Stimulated activated CD8-positive, alpha-beta memory T cell treated with anti-CD3 and anti-CD28 coated beads, Interleukin-12 subunit alpha, Interleukin-12 subunit beta, amount 100 ng/mL, for 1 hour (primary cell): Measurements from ENCODE around the gene PKD2.

Experiments
- DNase-seq: peaks from one replicate; pipeline ENCODE4 v3.0.0-alpha.2; 2020; ENCODE audit warnings: low read depth

PKD2 gene

DNA sequence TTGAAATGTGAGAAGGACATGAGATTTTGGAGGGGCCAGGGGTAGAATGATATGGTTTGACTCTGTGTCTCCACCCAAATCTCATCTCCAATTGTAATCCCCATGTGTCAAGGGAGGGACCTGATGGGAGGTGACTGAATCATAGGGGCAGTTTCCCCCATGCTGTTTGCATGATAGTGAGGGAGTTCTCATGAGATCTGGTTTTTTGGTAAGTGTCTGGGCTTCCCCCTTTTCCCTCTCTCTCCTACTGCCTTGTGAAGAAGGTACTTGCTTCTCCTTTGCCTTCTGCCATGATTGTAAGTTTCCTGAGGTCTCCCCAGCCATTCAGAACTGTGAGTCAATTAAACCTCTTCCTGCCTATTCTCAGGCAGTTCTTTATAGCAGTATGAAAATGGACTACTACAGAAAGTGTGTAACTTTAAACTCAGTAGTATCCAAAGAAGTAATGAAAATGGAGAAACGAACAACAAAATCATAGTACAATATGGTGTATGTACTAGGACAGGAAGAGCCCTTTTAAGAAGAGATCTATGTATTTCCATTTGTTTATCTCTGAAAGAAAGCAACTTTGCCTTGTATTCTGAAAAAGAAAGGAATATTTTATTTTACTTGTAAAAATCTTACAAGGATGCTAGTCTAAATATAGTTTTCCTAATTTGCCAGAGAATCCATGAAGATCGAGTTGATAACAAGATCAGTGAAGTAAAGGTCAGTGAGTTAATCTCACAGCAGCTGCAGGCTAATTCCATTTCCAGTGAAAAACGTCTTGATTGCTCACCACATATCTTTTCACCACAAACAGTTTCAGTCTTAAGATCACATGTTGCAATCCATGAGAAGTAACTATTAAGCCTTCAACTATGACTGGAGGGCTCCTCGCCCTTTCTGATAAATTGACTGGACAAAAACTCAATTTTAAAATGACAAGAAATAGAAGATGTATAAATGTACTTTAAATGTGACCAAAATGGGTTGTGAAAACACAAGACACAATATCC lies 20.5 kb downstream of the PKD2 start:
- DNase-seq: no peak

DNA sequence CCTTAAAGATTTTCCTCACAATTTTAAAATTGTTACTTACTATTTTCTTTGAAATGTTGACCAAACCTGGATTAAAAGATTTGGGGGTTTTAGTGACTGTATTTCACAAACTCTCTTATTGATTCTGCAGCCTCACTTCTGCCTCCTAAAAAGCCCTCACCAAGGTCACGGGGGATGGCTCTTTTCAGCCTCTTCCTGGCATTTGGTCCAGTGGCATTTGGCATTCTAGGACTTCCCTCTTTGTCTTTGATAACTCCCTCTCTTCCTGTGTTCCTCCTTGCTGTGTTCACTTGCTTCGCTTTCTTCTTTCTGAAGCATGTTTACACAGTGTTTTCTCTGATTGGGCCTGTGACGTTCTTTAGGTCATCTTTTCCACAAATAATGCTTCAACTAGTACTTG lies 21.5 kb downstream of the PKD2 start:
- DNase-seq: no peak

DNA sequence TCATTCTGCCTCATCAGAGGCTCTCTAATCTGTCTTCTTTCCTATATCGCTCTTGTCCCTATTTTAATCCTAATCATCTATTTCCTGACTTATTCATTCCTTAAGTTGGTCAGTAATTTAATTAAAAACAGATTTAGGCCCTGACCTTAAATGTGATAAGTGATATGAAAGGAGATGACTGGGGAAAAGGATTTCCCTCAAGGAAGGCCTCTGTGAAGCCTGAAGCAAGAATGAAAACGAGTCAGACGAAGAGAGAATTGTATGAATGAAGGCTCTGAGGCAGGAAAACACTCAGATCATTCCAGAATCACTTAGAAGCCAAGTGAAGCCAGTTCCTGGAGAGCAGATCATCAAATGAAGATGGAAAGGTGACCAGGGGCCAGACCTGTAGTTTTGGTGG lies 22.1 kb downstream of the PKD2 start:
- DNase-seq: no peak

DNA sequence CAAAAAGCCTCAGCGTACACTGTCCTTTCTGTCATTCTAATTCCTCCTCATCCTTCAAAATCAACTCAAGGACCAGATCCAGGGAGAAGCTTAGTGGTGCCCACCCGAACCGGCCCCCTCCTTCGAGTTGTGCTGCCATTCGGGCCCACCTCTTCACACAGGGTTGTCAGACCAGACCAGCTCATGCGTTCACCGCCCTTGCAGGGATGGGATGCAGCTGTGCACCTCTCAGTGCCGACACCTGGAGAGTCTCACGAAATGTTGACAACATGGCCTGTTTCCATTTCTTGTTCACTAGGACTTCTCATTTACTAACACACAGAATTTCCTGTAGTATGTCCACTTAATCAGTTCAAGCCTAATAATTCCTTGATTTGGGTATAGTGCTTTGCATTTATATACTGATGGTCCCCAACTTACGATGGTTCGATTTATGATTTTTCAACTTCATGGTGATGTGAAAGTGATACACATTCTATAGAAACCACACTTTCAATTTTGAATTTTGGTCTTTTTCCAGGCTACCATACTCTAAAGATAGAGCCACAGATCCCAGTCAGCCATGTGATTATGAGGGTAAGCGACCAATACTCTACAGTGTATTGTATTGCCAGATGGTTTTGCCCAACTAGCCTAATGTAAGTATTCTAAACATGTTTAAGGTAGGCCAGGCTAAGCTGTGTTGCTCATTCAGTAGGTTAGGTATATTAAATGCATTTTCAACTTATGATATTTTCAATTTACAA lies 23.3 kb downstream of the PKD2 start:
- DNase-seq: no peak

DNA sequence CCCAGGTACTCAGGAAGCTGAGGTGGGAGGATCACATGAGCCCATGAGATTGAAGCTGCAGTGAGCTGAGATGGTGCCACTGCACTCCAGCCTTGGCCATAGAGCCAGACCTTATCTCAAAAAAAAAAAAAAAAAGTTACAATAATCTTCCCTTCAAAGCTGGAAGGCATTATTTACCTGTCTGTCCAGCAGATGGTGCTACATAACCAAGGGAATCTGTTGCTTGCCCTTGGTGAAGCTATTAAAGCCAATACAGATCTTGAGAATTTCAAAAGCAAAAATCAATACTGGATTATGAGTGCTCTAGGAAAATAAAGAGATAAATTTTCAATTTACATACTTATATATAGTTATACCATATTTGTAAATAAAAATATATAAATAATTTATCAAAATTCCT lies 25.9 kb downstream of the PKD2 start:
- no peak for DNase-seq

DNA sequence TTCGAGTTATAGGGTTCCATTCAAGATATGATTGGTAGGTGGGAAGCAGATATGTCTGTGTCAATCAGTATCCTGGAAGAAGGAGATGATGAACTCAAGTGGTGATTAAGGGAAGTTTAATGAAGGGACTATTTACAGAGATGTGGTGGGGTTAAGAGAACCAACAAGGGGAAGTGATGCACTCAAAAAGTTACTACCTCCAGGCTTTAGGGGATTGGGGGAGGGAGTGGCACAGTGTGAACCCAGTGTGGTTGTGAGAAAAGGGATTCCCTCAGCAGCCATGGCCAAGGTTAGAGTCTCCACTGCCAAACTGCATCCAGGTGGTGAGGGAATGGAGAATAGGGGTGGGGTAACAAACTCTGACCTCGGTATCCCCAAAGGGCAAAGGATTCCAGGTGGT lies 27.9 kb downstream of the PKD2 start:
- DNase-seq: no peak

DNA sequence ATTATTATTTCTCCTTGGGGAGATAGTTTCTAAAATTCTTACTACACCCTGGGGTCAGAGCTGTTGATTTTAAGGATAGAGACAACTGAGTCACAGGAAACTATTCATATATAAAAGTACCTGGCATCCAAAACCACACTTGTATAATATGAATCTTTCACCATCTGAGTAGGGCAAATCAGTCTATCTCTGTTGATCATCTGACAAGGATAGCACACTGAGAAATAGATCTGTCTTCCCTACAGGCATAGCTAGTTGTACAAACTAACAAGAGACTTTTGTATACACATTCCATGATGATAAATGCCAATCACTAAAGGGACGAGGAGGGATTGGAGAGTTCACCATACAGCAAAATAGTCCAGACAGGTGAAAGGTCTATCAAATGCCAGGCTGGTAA lies 30.0 kb downstream of the PKD2 start:
- DNase-seq: no peak

DNA sequence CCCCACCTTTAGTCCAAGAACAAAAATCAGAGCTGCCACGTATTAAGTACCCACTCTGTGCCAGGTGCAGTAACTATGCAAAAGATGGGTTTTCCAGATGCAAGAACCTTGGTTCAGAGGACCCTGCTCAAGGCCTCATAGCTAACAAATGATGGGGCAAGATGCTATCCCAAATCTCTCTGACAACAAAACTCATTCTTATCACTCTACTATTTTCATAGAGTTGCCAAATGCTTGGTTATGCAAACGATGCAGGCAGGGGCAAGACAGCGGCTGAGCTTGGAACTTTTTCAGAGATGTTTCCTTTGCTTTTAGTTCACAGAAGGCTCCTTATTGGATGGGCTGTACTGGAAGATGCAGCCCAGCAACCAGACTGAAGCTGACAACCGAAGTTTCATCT lies 30.5 kb downstream of the PKD2 start:
- no peak for DNase-seq

DNA sequence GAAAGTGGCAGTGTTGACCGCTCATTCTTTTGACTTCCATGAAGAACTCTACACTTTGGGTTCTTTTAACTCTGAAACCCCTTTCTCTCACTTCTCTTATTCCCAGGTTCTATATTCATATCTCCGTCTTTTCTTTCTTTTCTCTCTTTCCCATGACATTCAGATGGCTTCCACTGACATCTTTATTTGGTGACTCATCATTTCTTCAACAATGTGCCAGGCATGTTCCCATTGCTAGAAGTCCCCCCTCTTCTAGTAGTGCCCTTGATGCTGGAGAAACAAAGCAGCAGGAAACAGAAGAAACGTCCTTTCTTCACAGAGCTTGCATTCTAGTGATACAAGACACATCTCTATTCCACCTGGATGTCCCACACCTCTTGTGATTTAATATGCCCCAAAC lies 33.3 kb downstream of the PKD2 start:
- no peak for DNase-seq

DNA sequence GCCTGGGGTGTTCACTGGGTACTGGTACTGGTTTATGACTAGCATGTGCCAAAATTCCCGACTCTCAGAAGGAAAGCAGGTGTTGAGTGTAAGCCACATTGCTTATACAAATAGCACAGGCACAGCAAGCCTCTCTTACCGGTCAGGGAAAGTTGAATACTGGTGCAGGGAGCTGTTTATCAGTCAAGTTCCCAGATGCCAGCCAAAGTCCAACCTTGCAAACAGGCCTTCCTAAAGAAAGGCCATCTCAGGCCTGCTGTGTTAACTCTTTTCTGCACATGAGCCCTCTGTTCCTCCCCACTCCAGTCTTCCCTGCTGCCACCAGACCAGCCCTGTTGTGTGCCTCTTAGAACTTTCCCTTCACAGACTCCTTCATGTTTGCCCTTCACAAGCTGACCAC lies 34.2 kb downstream of the PKD2 start:
- DNase-seq: no peak

DNA sequence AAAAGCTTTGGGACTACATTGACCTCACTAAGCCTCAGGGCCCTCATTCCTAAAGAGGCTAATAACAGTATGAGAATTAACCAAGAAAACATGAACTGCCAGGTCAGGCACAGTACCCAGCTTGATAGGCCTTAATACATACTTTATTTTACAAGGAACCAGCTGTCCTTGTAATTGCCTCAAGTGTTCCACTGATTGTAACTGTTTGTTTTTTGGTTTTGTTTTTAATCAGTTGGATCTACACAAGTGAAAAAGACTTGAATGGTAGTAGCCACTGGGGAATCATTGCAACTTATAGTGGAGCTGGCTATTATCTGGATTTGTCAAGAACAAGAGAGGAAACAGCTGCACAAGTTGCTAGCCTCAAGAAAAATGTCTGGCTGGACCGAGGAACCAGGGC lies 35.6 kb downstream of the PKD2 start:
- DNase-seq: no peak

DNA sequence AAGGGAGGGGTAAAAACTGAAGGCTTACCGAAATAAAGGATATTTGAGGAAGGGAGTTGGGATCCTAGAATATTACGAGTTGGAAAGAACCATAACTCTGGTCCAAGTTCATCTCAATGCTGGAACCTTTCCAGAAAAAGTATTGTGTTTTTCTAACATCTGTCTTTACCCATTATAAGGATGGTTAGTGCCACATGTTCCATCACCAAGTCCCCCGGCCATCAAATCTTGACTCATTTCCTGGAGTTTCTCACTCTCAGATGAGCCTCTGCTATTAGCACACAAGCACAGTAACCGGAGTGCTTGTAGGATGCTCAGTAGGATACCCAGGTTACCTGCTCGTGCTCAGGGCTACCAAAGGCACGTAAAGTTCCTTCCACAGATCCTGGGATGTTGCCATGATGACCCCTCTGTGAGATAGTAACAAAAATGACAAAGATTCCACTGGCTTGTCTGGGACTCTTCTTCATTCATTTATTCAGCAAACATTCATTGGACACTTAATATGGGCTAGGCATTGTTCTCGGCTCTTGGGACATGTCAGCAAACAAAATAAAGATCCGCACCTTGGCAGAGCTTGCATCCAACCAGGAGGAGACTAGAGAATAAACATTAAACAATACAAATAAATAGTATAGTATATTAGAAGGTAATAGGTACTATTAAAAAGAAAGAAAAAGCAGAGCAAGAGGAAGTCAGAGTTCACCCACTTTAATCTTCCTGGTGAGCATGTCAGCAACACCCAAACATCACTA lies 36.3 kb downstream of the PKD2 start:
- no peak for DNase-seq

DNA sequence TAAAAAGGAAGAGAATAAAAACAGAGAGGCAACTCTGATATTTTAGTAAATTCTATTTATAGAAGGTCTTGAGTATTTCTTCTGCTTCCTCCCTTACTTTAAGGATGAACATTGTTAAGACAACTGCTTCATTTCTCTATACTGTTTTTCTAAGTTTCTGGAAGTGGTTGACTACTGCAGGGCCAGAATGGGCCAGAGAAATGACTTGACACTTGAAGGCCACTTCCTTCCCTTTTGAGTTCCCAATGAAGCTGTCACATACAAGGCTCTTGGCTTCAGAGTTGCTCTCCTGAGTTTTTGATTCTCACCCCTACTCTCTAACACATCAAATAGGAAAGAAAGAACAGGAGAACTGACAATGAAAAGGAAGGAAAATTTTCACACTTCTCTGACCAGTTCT lies 37.6 kb downstream of the PKD2 start:
- no peak for DNase-seq

DNA sequence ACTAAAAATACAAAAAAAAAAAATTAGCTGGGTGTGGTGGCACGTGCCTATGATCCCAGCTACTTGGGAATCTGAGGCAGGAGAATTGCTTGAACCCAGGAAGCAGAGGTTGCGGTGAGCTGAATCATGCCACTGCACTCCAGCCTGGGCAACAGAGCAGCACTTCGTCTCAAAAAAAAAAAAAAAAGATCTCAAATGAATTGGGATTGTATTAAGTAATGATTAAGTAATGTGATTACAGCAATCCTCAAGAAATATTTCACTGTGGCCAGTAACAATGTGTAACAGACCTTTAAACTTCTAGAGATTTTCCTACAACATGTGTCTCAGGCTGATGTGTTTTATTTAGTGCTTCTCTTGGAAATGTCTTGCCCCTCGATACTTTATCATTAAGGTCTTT lies 46.8 kb downstream of the PKD2 start:
- DNase-seq: no peak

DNA sequence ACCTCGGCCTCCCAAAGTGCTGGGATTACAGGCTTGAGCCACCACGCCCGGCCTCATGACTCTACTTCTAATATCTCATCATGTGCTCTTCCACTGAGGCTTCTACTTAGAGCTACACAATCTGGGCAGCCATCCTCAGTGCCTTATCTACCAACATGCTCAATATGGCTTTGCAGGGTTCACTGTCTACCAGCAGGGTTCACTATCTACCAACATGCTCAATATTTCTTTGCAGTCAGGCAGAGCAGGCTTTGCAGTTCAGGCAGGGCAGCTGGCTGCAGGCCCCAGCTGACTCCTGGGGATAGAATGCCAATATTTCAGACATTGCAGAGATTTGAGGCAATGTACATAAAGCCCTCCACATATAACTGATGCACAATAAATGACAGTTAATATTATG lies 47.5 kb downstream of the PKD2 start:
- no peak for DNase-seq

DNA sequence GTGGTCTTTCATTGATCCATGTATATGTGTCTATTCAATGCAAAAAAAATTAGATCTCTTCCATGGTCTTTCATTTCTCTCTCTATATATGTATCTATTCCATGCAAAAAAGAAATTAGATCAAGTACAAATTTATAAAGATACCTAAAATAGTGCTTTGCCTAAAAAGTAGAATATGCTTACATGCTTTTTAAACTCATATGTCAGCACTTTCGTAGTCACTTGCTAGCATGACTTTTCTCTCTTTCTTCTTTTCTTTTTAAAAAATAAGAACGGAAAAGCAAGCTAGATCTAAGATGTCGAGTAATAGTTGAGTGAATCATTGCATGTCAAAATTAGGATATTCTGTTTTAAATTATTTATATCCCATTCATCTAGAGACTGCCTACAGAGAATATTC lies 50.9 kb downstream of the PKD2 start:
- DNase-seq: no peak

DNA sequence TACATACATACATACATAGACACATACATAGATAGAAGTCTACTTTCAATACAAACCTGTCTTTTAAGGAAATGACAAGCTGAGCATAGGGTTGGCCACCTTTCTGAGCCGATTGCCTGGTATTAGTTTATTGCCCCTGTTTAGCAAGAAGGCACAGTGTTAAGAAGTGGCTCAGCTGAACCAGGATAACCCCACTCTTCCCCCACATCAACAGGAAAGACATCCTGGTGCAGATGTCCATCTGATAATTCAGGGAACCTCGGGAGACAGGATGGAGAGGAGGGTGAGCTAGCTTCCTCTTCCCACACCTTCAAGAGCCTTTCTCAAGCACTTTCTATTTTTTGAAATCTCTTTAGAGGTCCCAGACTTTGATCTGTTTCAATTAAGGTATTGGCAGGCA lies 52.3 kb downstream of the PKD2 start:
- DNase-seq: no peak

DNA sequence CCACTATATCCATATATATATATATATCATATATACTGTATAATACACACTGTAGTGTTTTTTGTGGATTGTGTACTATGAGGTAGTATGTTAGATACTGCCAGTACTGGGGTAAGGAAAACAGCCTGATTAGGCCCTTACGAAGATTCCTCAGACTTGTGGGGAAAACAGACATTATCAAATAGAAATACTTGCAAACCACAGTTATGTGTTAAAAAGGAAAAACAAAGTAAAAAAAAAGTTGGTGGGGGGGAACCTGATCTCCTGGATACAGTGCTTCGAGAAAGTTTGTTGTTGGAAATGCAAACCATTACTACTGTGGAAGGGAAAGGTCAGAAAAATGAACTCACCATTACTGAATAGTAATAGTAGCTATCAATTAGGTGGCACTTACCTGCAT lies 53.0 kb downstream of the PKD2 start:
- DNase-seq: no peak

DNA sequence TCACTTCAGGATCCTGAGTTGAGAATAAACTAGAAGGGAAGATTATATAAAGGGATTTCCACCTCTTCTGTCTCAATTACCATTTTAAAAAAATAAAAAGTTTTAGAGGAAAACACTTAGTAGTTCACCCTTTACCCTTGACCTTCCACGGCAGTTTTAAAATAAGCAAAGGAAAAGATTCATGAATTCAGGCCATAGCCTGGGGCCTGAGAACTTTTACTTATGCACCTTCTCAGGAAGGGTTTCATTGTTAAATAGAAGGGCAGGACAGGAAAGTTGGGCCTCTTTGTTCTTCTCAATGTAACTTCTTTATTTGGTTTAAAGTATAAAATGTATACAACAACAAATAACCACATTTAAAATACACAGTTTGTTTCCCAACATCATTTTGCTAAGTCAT lies 54.9 kb downstream of the PKD2 start:
- no peak for DNase-seq

DNA sequence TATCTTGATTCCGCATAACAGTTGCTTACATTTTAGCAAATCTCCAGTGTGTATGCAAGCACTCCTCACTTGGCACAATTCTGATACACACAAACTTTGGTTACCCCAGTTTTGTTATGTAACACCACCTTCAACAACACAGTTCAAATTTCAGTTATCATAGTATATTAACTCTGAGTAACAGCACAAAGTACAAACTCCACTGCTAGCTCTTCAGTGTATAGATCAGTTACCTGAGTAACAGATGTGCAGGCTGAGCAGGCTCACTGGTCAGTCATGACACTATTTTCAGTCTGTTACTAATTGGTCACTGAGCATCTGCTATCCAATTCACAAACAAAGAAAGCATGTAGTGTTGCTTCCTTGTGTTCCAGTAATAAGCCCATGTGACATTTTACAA lies 55.4 kb downstream of the PKD2 start:
- no peak for DNase-seq

DNA sequence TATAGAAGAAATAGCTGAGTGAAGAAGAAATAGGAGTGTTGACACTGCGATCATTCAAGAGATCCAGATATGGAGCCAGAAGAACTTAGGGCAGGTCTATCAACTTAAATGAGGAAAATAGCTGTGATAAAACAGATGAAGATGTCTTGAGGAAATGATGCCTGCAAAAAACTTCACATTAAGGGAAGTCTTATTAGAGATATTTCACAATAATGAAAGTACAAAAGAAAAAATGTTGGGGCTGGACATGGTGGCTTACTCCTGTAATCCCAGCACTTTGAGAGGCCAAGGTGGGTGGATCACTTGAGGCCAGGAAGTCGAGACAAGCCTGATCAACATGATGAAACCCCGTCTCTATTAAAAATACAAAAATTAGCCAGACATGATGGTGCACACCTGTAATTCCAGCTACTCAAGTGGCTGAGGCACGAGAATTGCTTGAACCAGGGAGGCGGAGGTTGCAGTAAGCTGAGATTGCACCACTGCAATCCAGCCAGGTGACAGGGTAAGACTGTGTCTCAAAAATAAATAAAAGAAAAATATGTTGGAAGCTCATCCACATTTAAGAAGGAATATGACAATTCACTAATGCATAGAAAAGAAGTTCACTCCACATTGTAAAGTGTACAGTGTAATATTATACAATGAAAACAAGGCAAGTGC lies 56.3 kb downstream of the PKD2 start:
- DNase-seq: no peak

DNA sequence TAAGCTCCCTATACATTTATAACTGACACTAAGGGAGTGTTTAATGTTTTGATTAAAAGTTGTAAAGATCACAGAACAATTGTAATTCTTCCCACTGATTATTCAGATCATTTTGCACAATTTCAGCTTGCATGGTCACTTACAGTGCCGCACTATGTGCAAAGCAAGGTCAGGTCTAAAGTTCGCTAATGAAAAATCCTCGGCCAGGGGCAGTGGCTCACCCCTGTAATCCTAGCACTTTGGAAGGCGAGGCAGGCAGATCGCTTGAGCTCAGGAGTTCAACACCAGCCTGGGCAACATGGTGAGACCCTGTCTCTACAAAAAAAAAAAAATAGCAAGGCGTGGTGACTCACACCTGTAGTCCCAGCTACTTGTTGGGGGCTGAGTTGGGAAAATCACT lies 57.0 kb downstream of the PKD2 start:
- DNase-seq: no peak
